Measurements from ENCODE around the gene JAG2.
A peak's percentile ranks its signal among the peaks of the same experiment; 100 is the strongest.

The JAG2 gene

DNA sequence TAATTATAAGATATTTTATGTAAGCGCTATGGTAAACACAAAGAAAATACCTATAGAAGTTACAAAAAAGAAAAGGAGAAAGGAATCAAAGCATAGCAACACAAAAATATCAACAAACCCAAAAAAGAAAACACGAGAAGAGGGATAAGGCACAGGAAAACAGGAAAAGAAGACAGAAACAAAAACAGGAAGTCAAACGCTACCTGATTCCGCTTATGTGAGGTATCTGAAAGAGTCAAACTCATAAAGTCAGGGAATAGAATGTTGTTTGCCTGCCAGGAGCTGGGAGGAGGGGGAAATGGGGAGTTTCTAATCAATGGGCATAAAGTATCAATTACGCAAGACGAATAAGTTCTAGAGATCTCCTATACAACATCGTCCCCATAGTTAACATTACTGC lies 63.4 kb downstream of the JAG2 start:
- peaks cover 4% of the 10 kb centered on the region for H3K4me1 Mint-ChIP-seq (ENCODE audit: low read depth)
- H3K27me3 Mint-ChIP-seq (ENCODE audit: low read depth), result peaks cover 43% of the 10 kb centered on the region
- H3K9me3 Mint-ChIP-seq, result no peaks in the 10 kb centered on the region
- H3K27ac Mint-ChIP-seq, result no peak overlapping the region
- H3K36me3 Mint-ChIP-seq (ENCODE audit: low read depth), result no peaks in the 10 kb centered on the region
- H3K4me3 Mint-ChIP-seq, result no peak overlapping the region

DNA sequence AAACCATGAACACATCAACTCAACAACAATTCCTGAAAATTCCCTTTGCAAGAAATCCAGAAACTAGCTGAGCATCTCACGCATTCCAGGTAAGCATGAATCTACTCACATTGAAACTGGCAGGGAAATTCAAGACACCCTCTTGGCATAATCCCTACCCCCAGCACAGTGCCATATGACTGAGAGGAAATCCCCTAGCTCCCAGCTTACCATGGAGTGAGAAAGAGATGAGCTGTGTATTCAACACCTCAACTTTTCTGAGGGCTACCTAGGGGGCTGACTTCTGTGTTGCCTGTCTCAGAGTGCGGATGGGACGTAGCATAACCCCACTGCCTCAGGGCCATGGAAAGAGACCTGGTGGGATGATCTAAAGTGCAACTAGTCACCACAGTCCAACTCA lies 65.7 kb downstream of the JAG2 start:
- Mint-ChIP-seq H3K4me1 (ENCODE audit: low read depth) (peaks cover 4% of the 10 kb centered on the region), H3K9me3 (no peaks in the 10 kb centered on the region), H3K27ac (no peak overlapping the region), H3K27me3 (ENCODE audit: low read depth) (peaks cover 37% of the 10 kb centered on the region), H3K36me3 (ENCODE audit: low read depth) (no peaks in the 10 kb centered on the region), H3K4me3 (no peak overlapping the region)

DNA sequence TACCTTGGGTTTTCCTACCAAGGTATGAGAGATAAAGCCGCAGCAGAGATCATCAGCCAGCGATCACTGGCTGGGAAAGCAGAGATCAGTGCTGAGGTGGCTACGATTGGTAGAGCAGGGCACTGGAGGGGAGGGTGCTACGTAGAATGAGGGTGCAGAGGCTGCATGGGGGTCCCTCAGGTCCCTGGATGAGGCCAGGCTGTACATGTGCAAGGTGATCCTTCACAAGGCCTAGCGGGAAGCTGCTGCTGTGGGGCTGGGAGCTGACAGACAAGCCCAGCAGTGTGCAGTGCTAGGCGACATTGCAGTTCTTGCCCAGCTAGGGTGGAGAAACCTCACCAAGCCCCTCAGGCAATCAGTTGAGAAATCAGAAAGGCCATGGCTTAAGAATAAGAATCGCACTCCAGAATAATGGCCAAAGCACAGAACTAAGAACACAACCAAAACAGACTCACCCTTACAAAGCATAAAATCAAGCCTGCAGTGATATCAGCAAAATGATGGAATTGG lies 66.2 kb downstream of the JAG2 start:
- Mint-ChIP-seq H3K4me1 (ENCODE audit: low read depth) (peaks cover 4% of the 10 kb centered on the region), H3K4me3 (no peak overlapping the region)

DNA sequence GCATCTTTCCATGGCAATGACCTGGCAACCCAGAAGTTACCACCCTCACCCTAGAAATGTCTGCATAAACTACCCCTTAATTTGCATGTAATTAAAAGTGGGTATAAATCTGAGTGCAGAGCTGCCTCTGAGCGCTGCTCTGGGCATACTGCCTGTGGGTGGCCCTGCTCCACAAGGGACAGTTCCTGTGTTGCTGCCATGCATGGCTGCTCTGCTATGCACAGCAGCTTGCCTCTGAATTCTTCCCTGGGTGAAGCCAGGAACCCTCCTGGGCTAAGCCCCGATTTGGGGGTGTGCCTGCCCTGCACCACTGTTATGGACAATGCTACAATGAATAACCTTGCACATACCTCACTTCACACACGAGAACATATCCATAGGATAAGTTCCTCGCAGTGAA lies 67.7 kb downstream of the JAG2 start:
- Mint-ChIP-seq H3K4me3 (no peak overlapping the region), H3K27ac (no peak overlapping the region), H3K27me3 (ENCODE audit: low read depth) (peaks cover 23% of the 10 kb centered on the region), H3K9me3 (no peaks in the 10 kb centered on the region), H3K4me1 (ENCODE audit: low read depth) (peaks cover 4% of the 10 kb centered on the region), H3K36me3 (ENCODE audit: low read depth) (no peaks in the 10 kb centered on the region)

More for the DNA sequence above, 66.2 kb downstream of the JAG2 start:
- Mint-ChIP-seq H3K36me3 (ENCODE audit: low read depth) (no peaks in the 10 kb centered on the region), H3K9me3 (no peaks in the 10 kb centered on the region), H3K27me3 (ENCODE audit: low read depth) (peaks cover 35% of the 10 kb centered on the region), H3K27ac (no peak overlapping the region)

DNA sequence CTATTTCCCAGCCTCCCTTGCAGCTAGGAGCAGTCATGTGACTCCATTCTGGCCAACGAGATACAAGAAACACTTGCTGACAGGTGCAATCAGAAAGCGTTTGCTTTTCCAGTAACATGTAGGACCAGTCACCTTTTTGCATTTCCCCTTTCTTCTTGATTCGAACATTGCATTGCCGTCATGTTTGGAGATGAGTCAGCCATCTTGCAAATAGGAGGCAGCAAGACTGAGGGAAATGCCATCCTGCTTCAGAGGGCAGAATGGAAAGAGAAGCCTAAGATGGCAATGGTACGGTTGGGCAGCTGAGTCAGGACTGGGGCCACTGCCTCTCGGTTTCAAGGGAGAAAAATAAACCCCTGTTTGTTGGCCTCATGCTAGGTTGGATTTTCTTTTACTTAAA lies 68.8 kb downstream of the JAG2 start:
- Mint-ChIP-seq H3K27me3 (ENCODE audit: low read depth) (peaks cover 16% of the 10 kb centered on the region), H3K36me3 (ENCODE audit: low read depth) (no peaks in the 10 kb centered on the region), H3K4me3 (no peak overlapping the region), H3K9me3 (no peaks in the 10 kb centered on the region), H3K4me1 (ENCODE audit: low read depth) (no peaks in the 10 kb centered on the region), H3K27ac (no peak overlapping the region)

DNA sequence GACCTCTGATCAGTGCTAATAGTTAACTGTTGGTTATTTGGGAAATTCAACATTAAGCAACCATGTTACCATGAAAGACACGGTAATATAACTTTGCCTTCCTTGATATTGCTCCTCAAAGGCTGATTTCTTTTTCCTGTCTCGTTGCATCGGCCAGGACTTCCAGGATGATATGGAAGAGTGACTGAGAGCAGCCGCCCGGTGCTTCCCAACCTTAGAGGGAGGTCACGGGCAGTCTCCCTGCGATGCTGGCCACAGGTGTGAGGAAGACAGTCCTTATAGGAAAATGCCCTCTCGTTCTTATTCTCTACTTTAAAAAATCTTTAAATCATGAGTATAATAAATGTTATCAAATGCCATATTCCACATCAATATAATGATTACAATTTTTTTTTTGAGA lies 70.3 kb downstream of the JAG2 start:
- Mint-ChIP-seq H3K27me3 (ENCODE audit: low read depth) (peaks cover 6% of the 10 kb centered on the region), H3K36me3 (ENCODE audit: low read depth) (no peaks in the 10 kb centered on the region), H3K4me1 (ENCODE audit: low read depth) (peaks cover 6% of the 10 kb centered on the region), H3K9me3 (no peaks in the 10 kb centered on the region), H3K4me3 (no peak overlapping the region), H3K27ac (no peak overlapping the region)

DNA sequence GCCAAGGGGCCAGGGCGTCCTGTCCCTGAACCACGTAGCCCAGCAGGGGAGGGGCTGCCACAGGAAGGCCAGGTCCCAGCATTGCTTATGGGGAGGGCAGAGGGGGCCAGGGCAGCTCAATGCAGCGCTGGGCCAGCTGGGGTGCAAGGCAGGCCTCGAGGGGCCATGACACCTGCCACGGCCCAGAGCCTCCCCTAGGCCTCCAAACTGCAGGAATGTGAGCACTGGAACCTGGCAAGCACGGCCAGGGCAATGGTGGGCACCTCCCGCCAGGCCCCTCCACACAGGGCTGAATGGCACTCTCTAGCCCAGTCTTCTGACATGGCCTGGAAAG lies 70.8 kb downstream of the JAG2 start:
- no peak overlapping the region for H3K4me3 Mint-ChIP-seq
- H3K27ac Mint-ChIP-seq, result no peak overlapping the region
- H3K27me3 Mint-ChIP-seq (ENCODE audit: low read depth), result peaks cover 2% of the 10 kb centered on the region
- H3K36me3 Mint-ChIP-seq (ENCODE audit: low read depth), result no peaks in the 10 kb centered on the region
- no peaks in the 10 kb centered on the region for H3K9me3 Mint-ChIP-seq
- peaks cover 6% of the 10 kb centered on the region for H3K4me1 Mint-ChIP-seq (ENCODE audit: low read depth)

DNA sequence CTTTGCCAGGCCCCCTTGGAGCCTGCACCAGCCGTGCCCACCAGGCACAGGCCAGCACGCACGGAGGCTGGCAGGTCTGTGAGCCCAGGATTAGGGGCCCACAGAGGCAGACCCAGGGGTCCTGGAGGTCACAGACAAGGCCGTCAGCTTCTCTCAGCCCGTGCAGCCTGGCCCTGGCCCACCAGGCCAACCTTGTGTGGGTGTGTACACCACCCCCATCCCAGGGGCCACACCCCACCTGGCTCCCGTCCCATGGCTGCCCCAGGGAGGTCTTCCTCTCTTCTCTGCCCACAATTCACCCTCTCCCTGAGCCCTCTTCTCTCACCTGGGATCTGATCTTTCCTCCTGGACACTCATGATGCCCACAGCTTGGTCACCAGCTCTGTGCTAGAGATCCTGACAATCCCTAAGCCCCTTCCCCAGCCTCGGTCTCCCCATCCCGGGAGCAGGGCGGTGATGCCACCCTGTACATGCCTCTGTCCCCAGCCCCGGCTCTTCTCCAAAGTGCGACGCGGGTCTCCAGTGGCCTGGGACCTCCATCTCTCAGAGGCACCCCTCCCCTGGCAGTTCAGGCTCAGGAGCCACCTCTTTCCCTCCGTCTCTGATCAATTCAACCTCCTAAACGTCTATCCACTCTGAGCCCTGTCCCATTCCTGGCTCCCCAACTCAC lies 72.2 kb downstream of the JAG2 start:
- peaks cover 6% of the 10 kb centered on the region for H3K4me1 Mint-ChIP-seq (ENCODE audit: low read depth)
- no peaks in the 10 kb centered on the region for H3K27me3 Mint-ChIP-seq (ENCODE audit: low read depth)
- H3K4me3 Mint-ChIP-seq, result peak overlapping the region; percentile 22
- H3K36me3 Mint-ChIP-seq (ENCODE audit: low read depth), result no peaks in the 10 kb centered on the region
- peak overlapping the region; percentile 17 for H3K27ac Mint-ChIP-seq
- H3K9me3 Mint-ChIP-seq, result no peaks in the 10 kb centered on the region

DNA sequence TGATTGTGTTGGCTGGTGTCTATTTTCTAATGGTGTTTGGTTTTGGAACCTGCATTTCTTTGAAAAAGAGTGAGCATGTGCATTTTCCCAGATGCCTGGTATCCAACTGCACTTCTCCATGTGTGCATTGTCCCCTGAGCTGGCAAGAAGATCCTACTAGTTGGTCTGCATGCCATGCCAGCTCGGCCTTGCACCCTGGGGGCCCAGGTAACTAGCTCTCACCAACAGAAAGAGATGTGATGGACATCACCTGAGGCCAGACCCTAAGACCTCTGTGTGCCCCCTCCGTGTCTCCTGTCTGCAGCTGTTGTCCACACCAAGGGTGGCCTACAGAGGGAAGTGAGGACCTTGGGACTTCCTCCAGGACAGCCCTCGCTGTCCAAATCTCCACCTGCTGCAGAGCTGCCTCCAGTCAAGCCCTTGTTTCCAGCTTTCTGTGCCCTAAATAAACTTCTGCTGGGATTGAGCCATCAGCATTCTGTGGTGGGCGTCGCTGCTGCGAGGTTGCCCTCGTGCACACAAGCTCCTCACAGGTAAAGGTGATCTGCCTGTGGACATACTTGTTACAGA lies 73.3 kb downstream of the JAG2 start:
- H3K27ac Mint-ChIP-seq, result no peak overlapping the region
- peaks cover 3% of the 10 kb centered on the region for H3K27me3 Mint-ChIP-seq (ENCODE audit: low read depth)
- peak overlapping the region; percentile 46 for H3K4me3 Mint-ChIP-seq
- no peaks in the 10 kb centered on the region for H3K9me3 Mint-ChIP-seq
- no peaks in the 10 kb centered on the region for H3K36me3 Mint-ChIP-seq (ENCODE audit: low read depth)
- H3K4me1 Mint-ChIP-seq (ENCODE audit: low read depth), result peaks cover 10% of the 10 kb centered on the region

DNA sequence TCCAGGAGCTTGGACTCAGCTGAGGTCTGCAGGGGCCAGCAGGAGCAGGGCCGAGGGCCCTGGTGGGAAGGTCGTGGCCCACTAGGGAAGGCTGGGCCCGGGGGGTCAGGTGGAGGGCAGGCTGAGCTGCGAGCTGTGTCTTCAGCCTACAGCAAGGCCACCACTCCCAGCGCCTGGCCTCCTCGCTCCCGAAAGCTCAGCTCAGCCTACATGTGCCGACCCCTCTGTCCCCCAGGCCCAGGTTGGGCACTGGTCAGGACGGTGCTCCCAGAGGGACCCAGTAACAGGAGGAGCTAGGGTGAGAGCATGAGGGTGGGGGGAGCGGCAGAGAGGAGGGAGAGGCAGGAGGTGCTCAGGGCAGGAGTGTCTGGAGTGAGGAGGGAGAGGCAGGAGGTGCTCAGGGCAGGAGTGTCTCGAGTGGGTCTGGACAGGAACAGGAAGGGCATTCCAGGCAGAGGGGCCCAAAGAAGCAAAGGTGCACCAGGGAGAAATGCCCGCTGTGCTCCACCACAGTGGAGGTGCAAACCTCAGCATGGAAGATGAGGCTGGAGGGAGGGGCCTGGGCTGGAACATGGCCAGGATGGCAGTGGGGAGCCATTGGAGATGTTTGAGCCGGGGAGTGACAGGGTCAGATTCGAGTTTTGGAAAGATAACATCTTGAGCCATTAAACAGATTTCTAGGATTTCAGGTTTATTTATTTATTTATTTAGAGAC lies 74.2 kb downstream of the JAG2 start:
- peak overlapping the region; percentile 41 for H3K27ac Mint-ChIP-seq
- H3K36me3 Mint-ChIP-seq (ENCODE audit: low read depth), result no peaks in the 10 kb centered on the region
- H3K9me3 Mint-ChIP-seq, result no peaks in the 10 kb centered on the region
- H3K27me3 Mint-ChIP-seq (ENCODE audit: low read depth), result peaks cover 4% of the 10 kb centered on the region
- H3K4me3 Mint-ChIP-seq, result peak overlapping the region; percentile 69
- H3K4me1 Mint-ChIP-seq (ENCODE audit: low read depth), result peaks cover 10% of the 10 kb centered on the region

DNA sequence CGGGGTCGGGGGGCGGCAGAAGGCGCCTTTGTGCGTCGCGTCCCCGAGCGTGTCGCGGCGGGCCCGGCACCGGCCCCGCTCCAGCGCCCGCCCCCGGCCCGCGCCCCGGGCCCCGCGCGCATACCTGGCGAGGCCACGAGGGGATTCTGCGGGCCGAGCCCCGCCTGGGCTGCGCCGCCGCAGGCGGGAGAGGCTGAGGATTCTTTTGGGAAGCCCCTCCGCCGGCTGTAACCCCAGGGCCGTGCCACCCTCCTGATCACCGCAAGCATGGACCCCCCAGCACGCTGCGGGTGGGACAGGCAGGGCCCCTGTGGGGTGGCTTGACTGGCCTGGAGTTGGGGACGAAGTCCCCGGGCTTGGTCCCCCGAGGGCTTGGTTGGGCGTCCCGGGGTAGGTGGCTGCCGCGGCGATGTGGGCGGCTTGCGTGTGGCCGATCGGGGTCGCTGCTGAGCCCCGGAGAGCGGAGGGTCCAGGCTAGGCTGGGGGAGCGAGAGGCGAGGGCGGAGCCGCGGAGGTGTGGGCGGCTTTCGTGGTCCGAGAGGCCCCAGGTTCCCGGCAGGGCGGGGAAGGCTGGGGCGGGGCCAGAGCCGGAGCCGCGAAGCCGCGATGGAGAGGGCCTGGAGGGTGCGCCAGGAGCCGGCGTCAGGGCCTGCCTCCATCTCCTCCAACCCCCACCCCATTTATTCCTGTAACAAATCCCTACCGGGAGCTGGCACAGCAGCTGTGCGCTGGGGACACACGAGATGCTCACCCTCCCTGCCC lies 75.0 kb downstream of the JAG2 start:
- Mint-ChIP-seq H3K4me1 (ENCODE audit: low read depth) (peaks cover 10% of the 10 kb centered on the region), H3K36me3 (ENCODE audit: low read depth) (no peaks in the 10 kb centered on the region), H3K4me3 (peak overlapping the region; percentile 69), H3K27ac (peak overlapping the region; percentile 49), H3K9me3 (no peaks in the 10 kb centered on the region), H3K27me3 (ENCODE audit: low read depth) (peaks cover 9% of the 10 kb centered on the region)

DNA sequence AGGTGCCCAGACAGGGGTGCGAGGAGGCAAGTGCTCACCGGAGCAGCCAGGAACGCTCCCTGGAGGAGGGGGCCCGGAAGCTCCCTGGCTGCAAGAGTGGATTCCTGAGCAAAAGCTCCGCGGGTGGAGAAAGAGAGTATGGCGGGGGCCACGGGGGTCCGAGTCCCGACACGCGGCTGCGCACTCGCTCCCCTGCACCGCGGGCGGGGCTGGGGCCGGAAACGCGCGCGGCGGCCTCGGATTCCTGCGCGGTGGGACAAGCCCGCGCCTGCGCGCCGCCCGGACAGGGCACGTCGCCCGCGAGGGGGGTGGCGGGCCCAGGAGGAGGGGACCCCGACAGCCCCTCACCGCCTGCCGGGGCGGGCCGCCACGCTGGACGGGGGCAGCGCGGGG lies 75.5 kb downstream of the JAG2 start:
- H3K4me3 Mint-ChIP-seq, result peak overlapping the region; percentile 84
- no peaks in the 10 kb centered on the region for H3K36me3 Mint-ChIP-seq (ENCODE audit: low read depth)
- peaks cover 13% of the 10 kb centered on the region for H3K4me1 Mint-ChIP-seq (ENCODE audit: low read depth)
- H3K27ac Mint-ChIP-seq, result peak overlapping the region; percentile 79
- no peaks in the 10 kb centered on the region for H3K9me3 Mint-ChIP-seq
- H3K27me3 Mint-ChIP-seq (ENCODE audit: low read depth), result peaks cover 12% of the 10 kb centered on the region

DNA sequence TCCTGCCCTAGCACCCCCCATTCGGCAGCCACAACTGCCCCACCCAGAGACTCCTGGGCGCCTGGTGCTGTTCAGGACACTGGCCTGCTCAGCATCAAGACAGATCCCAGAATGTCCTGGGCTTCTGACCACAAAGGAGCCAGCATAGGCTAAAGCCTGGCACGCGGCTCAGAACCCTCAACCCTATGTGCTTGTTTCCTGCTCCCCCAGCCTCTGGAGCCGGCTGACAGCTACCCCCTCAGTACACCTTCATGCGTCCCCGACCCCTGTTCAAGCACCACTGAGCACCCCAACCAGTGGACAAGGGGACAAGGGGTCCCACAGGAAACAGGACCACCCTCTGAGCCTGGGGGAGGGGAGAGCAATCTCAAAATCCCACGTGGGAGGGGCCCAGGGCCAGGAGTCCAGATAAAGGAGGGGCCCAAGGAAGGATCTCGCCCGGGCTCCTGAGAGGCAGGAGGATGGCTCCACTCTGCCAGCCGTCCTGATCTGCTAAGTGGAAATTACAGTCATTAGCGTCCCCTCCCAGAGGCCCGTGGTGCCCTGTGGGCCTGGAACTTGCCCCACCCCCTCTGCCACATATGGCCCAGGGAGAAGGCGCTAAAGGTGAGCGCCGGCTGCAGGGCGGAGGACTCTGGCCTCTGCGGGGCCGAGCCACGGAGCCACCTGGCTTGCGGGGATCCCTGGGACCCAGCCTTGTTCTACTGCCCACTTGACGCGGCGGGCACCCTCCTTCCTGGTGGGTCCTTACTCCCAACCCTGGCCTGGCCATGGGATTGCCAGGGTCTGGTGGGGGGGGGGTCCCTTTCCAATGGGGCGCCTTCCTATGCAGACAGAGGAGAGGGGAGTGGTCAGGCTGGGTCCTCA lies 76.2 kb downstream of the JAG2 start:
- H3K4me3 Mint-ChIP-seq, result peak overlapping the region; percentile 84
- peaks cover 15% of the 10 kb centered on the region for H3K27me3 Mint-ChIP-seq (ENCODE audit: low read depth)
- H3K27ac Mint-ChIP-seq, result peak overlapping the region; percentile 79
- H3K4me1 Mint-ChIP-seq (ENCODE audit: low read depth), result peaks cover 14% of the 10 kb centered on the region
- no peaks in the 10 kb centered on the region for H3K9me3 Mint-ChIP-seq
- H3K36me3 Mint-ChIP-seq (ENCODE audit: low read depth), result no peaks in the 10 kb centered on the region

Measured in T-helper 1 cell treated with Interleukin-12 subunit alpha and Interleukin-12 subunit beta and Interleukin-4 antibody, amounts not matched to agents 30 μg/mL and 1 μg/mL, for 36 hours (primary cell).